GM23338 (cell line): ENCODE data around the gene TNFAIP8L3. TPM values are rescaled to one million over a fixed set of nuclear protein-coding genes. Genes with fewer than 3 reads are reported as not detected.

Experiments used
- ATAC-seq: fragments of 200-7000 bp; cut with Tn5 transposase; 3 replicates; pipeline ENCODE4 v1.9.1; 2020
- DNase-seq: peaks from one replicate; pipeline ENCODE4 v3.0.0-alpha.2; 2015; ENCODE audit warnings: low spot score
- H2AFZ ChIP-seq: fragments of 200-600 bp; sonication (generic); 2 replicates; pipeline ENCODE4 v1.8.0; 2016; ENCODE audit warnings: antibody characterized with exemption, mild to moderate bottlenecking, moderate library complexity
- H3F3A ChIP-seq: fragments of 200-600 bp; sonication (generic); replicated peaks from 2 replicates; pipeline ENCODE4 v1.8.0; 2017; ENCODE audit warnings: antibody characterized with exemption, mixed run types, low read depth
- H3K27ac ChIP-seq: fragments of 200-600 bp; sonication (generic); 2 replicates; pipeline ENCODE4 v1.6.1; 2016; ENCODE audit warnings: low read depth
- H3K27me3 ChIP-seq: fragments of 200-600 bp; sonication (generic); 2 replicates; pipeline ENCODE4 v1.8.0; 2016; ENCODE audit warnings: mild to moderate bottlenecking, mixed run types, moderate library complexity; ENCODE audit not compliant: insufficient read depth
- H3K36me3 ChIP-seq: fragments of 200-600 bp; sonication (generic); 2 replicates; pipeline ENCODE4 v1.8.0; 2016; ENCODE audit warnings: mild to moderate bottlenecking; ENCODE audit not compliant: insufficient read depth
- H3K4me1 ChIP-seq: fragments of 200-600 bp; sonication (generic); 2 replicates; pipeline ENCODE4 v1.8.0; 2016; ENCODE audit warnings: mild to moderate bottlenecking, moderate library complexity; ENCODE audit not compliant: insufficient read depth
- H3K4me2 ChIP-seq: fragments of 200-600 bp; sonication (generic); 2 replicates; pipeline ENCODE4 v1.7.1; 2017; ENCODE audit warnings: mixed run types
- H3K4me3 ChIP-seq: fragments of 200-600 bp; sonication (generic); 2 replicates; pipeline ENCODE4 v1.6.1; 2016; ENCODE audit warnings: mixed run types
- H3K79me2 ChIP-seq: fragments of 200-600 bp; sonication (generic); replicated peaks from 2 replicates; pipeline ENCODE4 v1.8.0; 2017; ENCODE audit warnings: mild to moderate bottlenecking; ENCODE audit not compliant: insufficient read depth
- H3K9me2 ChIP-seq: fragments of 200-600 bp; sonication (generic); 2 replicates; pipeline ENCODE4 v1.8.0; 2017; ENCODE audit not compliant: insufficient read depth
- H4K20me1 ChIP-seq: fragments of 200-600 bp; sonication (generic); replicated peaks from 2 replicates; pipeline ENCODE4 v1.8.0; 2017; ENCODE audit warnings: mild to moderate bottlenecking; ENCODE audit not compliant: insufficient read depth
- H3K27ac Mint-ChIP-seq: 2 replicates; pipeline ENCODE4 v1.8.0; 2020; ENCODE audit warnings: inconsistent platforms, mild to moderate bottlenecking, moderate library complexity, mixed read lengths
- H3K27me3 Mint-ChIP-seq: 3 replicates; pipeline ENCODE4 v1.8.0; 2022; ENCODE audit warnings: low read depth, mild to moderate bottlenecking, moderate library complexity, mixed read lengths, inconsistent platforms; ENCODE audit not compliant: insufficient read depth, poor library complexity
- H3K36me3 Mint-ChIP-seq: 3 replicates; pipeline ENCODE4 v1.8.0; 2021; ENCODE audit warnings: low read depth, mild to moderate bottlenecking, inconsistent platforms, moderate library complexity, mixed read lengths
- H3K4me1 Mint-ChIP-seq: 3 replicates; pipeline ENCODE4 v1.8.0; 2020; ENCODE audit warnings: mild to moderate bottlenecking, inconsistent platforms, mixed read lengths
- H3K4me3 Mint-ChIP-seq: 3 replicates; pipeline ENCODE4 v1.8.0; 2021; ENCODE audit warnings: moderate library complexity, mild to moderate bottlenecking, inconsistent platforms, mixed read lengths
- H3K9me3 Mint-ChIP-seq: 3 replicates; pipeline ENCODE4 v1.8.0; 2020; ENCODE audit warnings: moderate library complexity, mild to moderate bottlenecking, inconsistent platforms, mixed read lengths
- EZH2 ChIP-seq: fragments of 200-600 bp; sonication (generic); IDR thresholded peaks from one replicate; pipeline ENCODE4 v1.8.0; 2017; ENCODE audit warnings: antibody characterized with exemption, mild to moderate bottlenecking, low read depth; ENCODE audit not compliant: unreplicated experiment
- POLR2AphosphoS5 ChIP-seq: IDR thresholded peaks from 2 replicates; pipeline ENCODE4 v1.6.1; 2016; ENCODE audit warnings: antibody characterized with exemption, low read depth
- STAT1 ChIP-seq: IDR thresholded peaks from one replicate; pipeline ENCODE4 v1.6.1; 2016; ENCODE audit warnings: antibody characterized with exemption; ENCODE audit not compliant: unreplicated experiment
- ZNF114 ChIP-seq: fragments of 250-450 bp; sonication (Bioruptor Pico); IDR thresholded peaks from 2 replicates; pipeline ENCODE4 v1.5.0; 2020; ENCODE audit warnings: mild to moderate bottlenecking, moderate library complexity
- ZNF331 ChIP-seq: fragments of 250-450 bp; sonication (Bioruptor Pico); IDR thresholded peaks from 2 replicates; pipeline ENCODE4 v1.5.0; 2020; ENCODE audit warnings: low read depth, mild to moderate bottlenecking, moderate library complexity
- polyA plus RNA-seq: library from polyadenylated mRNA; unstranded; fragments of >200 nt; fragmentation: Nextera tagmentation; extraction: Ambion mirVana; gene quantifications from 2 replicates; pipeline ENCODE4 v1.2.1, GENCODE V29; 2016
- total RNA-seq: library from RNA; depleted of rRNA; stranded (reverse); fragments of >200 nt; shearing (Covaris generic); gene quantifications from 2 replicates; pipeline ENCODE4 v1.2.3, GENCODE V29; 2014
- TF ChIP-seq, protein P1 (sequence below): IDR thresholded peaks from one replicate; pipeline ENCODE4 v1.6.1; 2018; ENCODE audit warnings: antibody characterized with exemption; ENCODE audit not compliant: unreplicated experiment
- TF ChIP-seq, protein P2 (sequence below), 2 experiments: fragments of 200-600 bp in 1 of 2; sonication (generic) in 1 of 2; conservative IDR thresholded peaks; 2 replicates each; pipeline versions ENCODE4 v1.5.1 to v1.6.1; 2016 to 2017; ENCODE audit warnings: antibody characterized with exemption in 2 of 2, low read depth in 2 of 2, mild to moderate bottlenecking in 2 of 2, moderate library complexity in 1 of 2

The TNFAIP8L3 gene
- total and polyA plus RNA-seq, 2 experiments from 2014 or later = 0.23 to 0.31 TPM

DNA sequence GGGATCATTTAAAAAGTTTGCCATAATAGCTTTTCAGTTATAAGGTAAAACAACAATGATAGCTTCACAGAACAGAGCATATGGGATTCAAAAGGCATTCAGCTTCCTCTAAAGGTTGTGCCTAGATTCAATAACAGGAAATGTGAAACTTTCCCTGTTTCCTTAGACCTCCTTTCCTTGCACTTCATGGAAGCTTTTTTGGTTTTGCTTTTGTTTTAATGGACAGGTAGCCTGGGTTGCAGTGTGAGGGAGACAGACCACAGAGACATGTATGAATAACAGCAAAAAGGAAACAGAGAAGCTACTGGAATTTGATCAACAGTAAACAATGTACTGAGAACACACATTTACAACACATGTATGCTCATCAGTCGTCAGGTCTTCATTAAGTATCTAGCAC is 2.3 kb upstream of the TNFAIP8L3 start:
- H2AFZ ChIP-seq = no peak overlapping the region
- peaks cover 4% of the 10 kb centered on the region; the same call in 2 of the 3 replicates for H3K4me1 Mint-ChIP-seq
- peaks cover 45% of the 10 kb centered on the region for H3K27me3 Mint-ChIP-seq
- no peak overlapping the region for H3K4me3 ChIP-seq
- DNase-seq (no peak), ATAC-seq (no peak)
- 0 out of 2 replicates have a peak, but pooled peaks cover 5% of the 10 kb centered on the region for H3K4me1 ChIP-seq
- H3F3A ChIP-seq = no peaks in the 10 kb centered on the region
- H3K79me2 ChIP-seq = no peaks in the 10 kb centered on the region; the same call in 1 of the 2 replicates
- TF ChIP-seq ZNF114 (no peak), ZNF331 (no peak), EZH2 (no peak)
- TF ChIP-seq, protein P1, sequence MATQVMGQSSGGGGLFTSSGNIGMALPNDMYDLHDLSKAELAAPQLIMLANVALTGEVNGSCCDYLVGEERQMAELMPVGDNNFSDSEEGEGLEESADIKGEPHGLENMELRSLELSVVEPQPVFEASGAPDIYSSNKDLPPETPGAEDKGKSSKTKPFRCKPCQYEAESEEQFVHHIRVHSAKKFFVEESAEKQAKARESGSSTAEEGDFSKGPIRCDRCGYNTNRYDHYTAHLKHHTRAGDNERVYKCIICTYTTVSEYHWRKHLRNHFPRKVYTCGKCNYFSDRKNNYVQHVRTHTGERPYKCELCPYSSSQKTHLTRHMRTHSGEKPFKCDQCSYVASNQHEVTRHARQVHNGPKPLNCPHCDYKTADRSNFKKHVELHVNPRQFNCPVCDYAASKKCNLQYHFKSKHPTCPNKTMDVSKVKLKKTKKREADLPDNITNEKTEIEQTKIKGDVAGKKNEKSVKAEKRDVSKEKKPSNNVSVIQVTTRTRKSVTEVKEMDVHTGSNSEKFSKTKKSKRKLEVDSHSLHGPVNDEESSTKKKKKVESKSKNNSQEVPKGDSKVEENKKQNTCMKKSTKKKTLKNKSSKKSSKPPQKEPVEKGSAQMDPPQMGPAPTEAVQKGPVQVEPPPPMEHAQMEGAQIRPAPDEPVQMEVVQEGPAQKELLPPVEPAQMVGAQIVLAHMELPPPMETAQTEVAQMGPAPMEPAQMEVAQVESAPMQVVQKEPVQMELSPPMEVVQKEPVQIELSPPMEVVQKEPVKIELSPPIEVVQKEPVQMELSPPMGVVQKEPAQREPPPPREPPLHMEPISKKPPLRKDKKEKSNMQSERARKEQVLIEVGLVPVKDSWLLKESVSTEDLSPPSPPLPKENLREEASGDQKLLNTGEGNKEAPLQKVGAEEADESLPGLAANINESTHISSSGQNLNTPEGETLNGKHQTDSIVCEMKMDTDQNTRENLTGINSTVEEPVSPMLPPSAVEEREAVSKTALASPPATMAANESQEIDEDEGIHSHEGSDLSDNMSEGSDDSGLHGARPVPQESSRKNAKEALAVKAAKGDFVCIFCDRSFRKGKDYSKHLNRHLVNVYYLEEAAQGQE = no peak
- TF ChIP-seq, protein P2, sequence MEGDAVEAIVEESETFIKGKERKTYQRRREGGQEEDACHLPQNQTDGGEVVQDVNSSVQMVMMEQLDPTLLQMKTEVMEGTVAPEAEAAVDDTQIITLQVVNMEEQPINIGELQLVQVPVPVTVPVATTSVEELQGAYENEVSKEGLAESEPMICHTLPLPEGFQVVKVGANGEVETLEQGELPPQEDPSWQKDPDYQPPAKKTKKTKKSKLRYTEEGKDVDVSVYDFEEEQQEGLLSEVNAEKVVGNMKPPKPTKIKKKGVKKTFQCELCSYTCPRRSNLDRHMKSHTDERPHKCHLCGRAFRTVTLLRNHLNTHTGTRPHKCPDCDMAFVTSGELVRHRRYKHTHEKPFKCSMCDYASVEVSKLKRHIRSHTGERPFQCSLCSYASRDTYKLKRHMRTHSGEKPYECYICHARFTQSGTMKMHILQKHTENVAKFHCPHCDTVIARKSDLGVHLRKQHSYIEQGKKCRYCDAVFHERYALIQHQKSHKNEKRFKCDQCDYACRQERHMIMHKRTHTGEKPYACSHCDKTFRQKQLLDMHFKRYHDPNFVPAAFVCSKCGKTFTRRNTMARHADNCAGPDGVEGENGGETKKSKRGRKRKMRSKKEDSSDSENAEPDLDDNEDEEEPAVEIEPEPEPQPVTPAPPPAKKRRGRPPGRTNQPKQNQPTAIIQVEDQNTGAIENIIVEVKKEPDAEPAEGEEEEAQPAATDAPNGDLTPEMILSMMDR (conservative IDR thresholded peaks at IDR 0.05; ENCODE audit: low read depth in 2 of 2) = no peak
- H3K27ac ChIP-seq = no peak overlapping the region
- no peaks in the 10 kb centered on the region for H3K36me3 Mint-ChIP-seq
- H4K20me1 ChIP-seq = 0 out of 2 replicates have a peak, but pooled peaks cover 9% of the 10 kb centered on the region
- no peaks in the 10 kb centered on the region; the same call in 1 of the 2 replicates for H3K9me2 ChIP-seq
- H3K27me3 ChIP-seq = peaks cover 52% of the 10 kb centered on the region
- H3K4me2 ChIP-seq = no peak overlapping the region
- no peak overlapping the region for H3K27ac Mint-ChIP-seq
- no peaks in the 10 kb centered on the region for H3K9me3 Mint-ChIP-seq
- H3K36me3 ChIP-seq = no peaks in the 10 kb centered on the region
- H3K4me3 Mint-ChIP-seq = no peak overlapping the region

DNA sequence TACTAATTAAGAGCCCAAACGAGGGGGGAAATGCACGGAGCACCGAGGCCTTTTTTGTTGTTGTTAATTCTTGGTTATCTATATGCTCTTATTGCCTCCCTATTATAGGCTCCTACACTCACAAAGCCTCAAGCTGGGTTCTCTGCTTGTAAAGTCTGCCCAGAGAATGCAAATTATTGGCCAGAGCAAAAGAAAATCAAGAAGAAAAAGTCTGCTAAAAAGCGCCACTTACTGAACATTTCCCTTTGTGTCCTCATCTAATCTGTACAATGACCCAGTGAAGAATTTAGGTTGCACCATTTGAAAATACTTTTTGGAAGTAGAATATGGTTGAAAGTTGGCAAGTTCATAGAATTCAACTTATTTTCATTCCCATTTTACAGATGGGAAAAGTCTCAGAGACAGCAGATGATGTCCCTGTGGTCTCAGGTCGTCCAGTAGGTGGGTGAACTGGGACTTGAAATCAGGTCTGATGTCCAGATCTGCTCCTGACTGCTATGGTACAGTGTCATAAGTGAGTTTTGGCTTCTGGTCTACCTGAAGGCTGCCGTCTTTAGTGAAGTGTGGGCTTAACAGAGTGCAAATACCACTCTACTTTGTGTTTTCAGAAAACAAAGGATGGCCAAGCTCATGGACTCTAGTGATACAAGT is 1.1 kb upstream of the TNFAIP8L3 start:
- no peak overlapping the region for H3K27ac Mint-ChIP-seq
- H3K27me3 ChIP-seq = peaks cover 63% of the 10 kb centered on the region
- H3K36me3 Mint-ChIP-seq = no peaks in the 10 kb centered on the region
- H3K27ac ChIP-seq = no peak overlapping the region
- H4K20me1 ChIP-seq = peaks cover 9% of the 10 kb centered on the region; the same call in 1 of the 2 replicates
- H3K4me3 ChIP-seq = peak overlapping the region; percentile 81
- 0 out of 2 replicates have a peak, but pooled peaks cover 5% of the 10 kb centered on the region for H3K4me1 ChIP-seq
- no peaks in the 10 kb centered on the region for H3F3A ChIP-seq
- no peaks in the 10 kb centered on the region; the same call in 1 of the 2 replicates for H3K79me2 ChIP-seq
- ATAC-seq (no peak), DNase-seq (no peak)
- H2AFZ ChIP-seq = 0 out of 2 replicates have a peak overlapping the region, but pooled peaks have one; percentile 16
- H3K9me2 ChIP-seq = no peaks in the 10 kb centered on the region; the same call in 1 of the 2 replicates
- no peak for TF ChIP-seq STAT1
- no peak for TF ChIP-seq ZNF114
- no peak for TF ChIP-seq POLR2AphosphoS5
- TF ChIP-seq, protein P2 (conservative IDR thresholded peaks at IDR 0.05; ENCODE audit: low read depth in 2 of 2) = no peak
- H3K4me1 Mint-ChIP-seq = peaks cover 4% of the 10 kb centered on the region; the same call in 2 of the 3 replicates
- peak overlapping the region; percentile 81 for H3K4me3 Mint-ChIP-seq
- peaks cover 52% of the 10 kb centered on the region for H3K27me3 Mint-ChIP-seq
- no peaks in the 10 kb centered on the region for H3K36me3 ChIP-seq
- H3K9me3 Mint-ChIP-seq = no peaks in the 10 kb centered on the region
- peak overlapping the region; percentile 93 for H3K4me2 ChIP-seq
